Measurements from ENCODE around the gene MPO. TPM values are rescaled to one million over a fixed set of nuclear protein-coding genes. Genes with fewer than 3 reads are reported as not detected.

MPO gene
- total and polyA plus RNA-seq, 9 of the 15 experiments (the other 6 are each of a cell fraction or from before 2014, with no cell fraction given) = 0.04 to 0.47 (median 0.39) TPM; not detected in 6

DNA sequence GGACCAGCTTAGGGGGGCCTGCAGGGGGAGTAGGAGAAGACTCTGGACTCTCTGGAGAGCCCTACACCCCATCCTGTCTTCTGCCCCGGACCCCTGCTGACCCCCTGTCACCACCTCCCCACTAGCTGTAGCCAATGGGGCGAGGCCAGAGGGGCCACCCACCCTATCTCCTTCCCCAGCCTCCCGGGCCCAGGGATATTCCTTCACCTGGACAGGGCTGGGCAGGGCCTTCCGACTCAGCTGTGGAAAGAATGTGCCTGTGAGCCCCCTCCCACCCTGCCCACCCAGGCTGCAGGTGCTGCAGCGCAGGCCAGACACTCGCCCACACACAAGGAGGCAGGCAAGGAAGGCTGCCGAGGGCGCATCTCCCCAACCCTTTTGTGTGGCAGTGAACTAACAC lies 24.9 kb upstream of the MPO start:
- no peak overlapping the region for H3K4me2 ChIP-seq (ENCODE audit: insufficient read depth, low read length)
- no peak overlapping the region for H3K9ac ChIP-seq (ENCODE audit: insufficient read depth in 1 of 2, low read depth in 2 of 2, low read length in 2 of 2)
- H3K36me3 ChIP-seq (ENCODE audit: control insufficient read depth, insufficient read depth, low read length) = no peaks in the 10 kb centered on the region
- ChIA-PET POLR2A (interaction anchor here (1.4 kb wide), 1 partner anchor 187 kb away, joined by 3 read pairs; no protein-coding TSS in a partner anchor), CTCF (ENCODE audit: low intra/inter-chr PET ratio) (interaction anchor here (0.6 to 1.2 kb wide), 2 partner anchors 85 to 135 kb away, joined by 3 to 6 read pairs; no protein-coding TSS in a partner anchor)
- H3K9me3 ChIP-seq (replicated peaks; ENCODE audit: control insufficient read depth, insufficient read depth, low read depth, low read length) = no peaks in the 10 kb centered on the region
- no peaks in the 10 kb centered on the region for H3K79me2 ChIP-seq (ENCODE audit: control insufficient read depth, insufficient read depth, low read length)
- H2AFZ ChIP-seq (ENCODE audit: low read depth, low read length) = no peak overlapping the region
- DNase-seq (ENCODE audit: extremely low read depth in 1 of 4, low spot score in 3 of 4) (no peak), ATAC-seq (no peak), FAIRE-seq (no peak)
- 62% methylated on average over 5 of the region's 8 CpGs for WGBS (ENCODE audit: insufficient coverage, low coverage, missing lambda C conversion rate)
- in situ Hi-C loops (cut with MboI) = no loop called here
- no peak overlapping the region for H3K4me3 ChIP-seq
- intact Hi-C loops (cut with micrococcal nuclease) = no loop called here
- peaks cover 11% of the 10 kb centered on the region for H3K9me1 ChIP-seq (ENCODE audit: control insufficient read depth, insufficient read depth, low read length)
- H3K27ac ChIP-seq (ENCODE audit: extremely low read depth, low read depth, low read length) = no peak overlapping the region
- H3K27me3 ChIP-seq (ENCODE audit: control insufficient read depth in 2 of 2, insufficient read depth in 2 of 2, low read length in 2 of 2) = no peaks in the 10 kb centered on the region
- BruUV-seq (replicated peaks) = no TSS peak
- H3K4me1 ChIP-seq (replicated peaks in 1 of 2; ENCODE audit: control insufficient read depth in 2 of 2, insufficient read depth in 2 of 2, low read length in 2 of 2) = peaks cover 4 to 31% of the 10 kb centered on the region in 2 experiments; a peak in 2 of 5 replicates
- no peaks in the 10 kb centered on the region for H4K20me1 ChIP-seq (replicated peaks; ENCODE audit: control insufficient read depth, insufficient read depth, low read length)
- TF ChIP-seq LARP7 (IDR thresholded peaks at IDR 0.05) (no peak), ZNF764 (CRISPR knock-in tag; IDR thresholded peaks at IDR 0.05; ENCODE audit: low read depth) (no peak), EGR1 (conservative IDR thresholded peaks at IDR 0.05) (no peak), POLR2G (IDR thresholded peaks at IDR 0.05; ENCODE audit: low read depth, low read length) (no peak), ZNF124 (CRISPR knock-in tag; IDR thresholded peaks at IDR 0.05) (no peak), NFIX (CRISPR knock-in tag; IDR thresholded peaks at IDR 0.05; ENCODE audit: low read depth) (no peak), FOXK2 (conservative IDR thresholded peaks at IDR 0.05 in 1 of 2, IDR thresholded peaks at IDR 0.05 in 1 of 2; ENCODE audit: low read depth in 2 of 2) (no peak), SRSF7 (optimal IDR thresholded peaks at IDR 0.05; ENCODE audit: low read depth, low read length) (no peak), ZNF584 (CRISPR knock-in tag; IDR thresholded peaks at IDR 0.05; ENCODE audit: low read depth) (no peak), SMARCC2 (IDR thresholded peaks at IDR 0.05; ENCODE audit: low read depth) (no peak), KAT8 (IDR thresholded peaks at IDR 0.05; ENCODE audit: low read depth) (no peak)
- TF ChIP-seq, protein P1, sequence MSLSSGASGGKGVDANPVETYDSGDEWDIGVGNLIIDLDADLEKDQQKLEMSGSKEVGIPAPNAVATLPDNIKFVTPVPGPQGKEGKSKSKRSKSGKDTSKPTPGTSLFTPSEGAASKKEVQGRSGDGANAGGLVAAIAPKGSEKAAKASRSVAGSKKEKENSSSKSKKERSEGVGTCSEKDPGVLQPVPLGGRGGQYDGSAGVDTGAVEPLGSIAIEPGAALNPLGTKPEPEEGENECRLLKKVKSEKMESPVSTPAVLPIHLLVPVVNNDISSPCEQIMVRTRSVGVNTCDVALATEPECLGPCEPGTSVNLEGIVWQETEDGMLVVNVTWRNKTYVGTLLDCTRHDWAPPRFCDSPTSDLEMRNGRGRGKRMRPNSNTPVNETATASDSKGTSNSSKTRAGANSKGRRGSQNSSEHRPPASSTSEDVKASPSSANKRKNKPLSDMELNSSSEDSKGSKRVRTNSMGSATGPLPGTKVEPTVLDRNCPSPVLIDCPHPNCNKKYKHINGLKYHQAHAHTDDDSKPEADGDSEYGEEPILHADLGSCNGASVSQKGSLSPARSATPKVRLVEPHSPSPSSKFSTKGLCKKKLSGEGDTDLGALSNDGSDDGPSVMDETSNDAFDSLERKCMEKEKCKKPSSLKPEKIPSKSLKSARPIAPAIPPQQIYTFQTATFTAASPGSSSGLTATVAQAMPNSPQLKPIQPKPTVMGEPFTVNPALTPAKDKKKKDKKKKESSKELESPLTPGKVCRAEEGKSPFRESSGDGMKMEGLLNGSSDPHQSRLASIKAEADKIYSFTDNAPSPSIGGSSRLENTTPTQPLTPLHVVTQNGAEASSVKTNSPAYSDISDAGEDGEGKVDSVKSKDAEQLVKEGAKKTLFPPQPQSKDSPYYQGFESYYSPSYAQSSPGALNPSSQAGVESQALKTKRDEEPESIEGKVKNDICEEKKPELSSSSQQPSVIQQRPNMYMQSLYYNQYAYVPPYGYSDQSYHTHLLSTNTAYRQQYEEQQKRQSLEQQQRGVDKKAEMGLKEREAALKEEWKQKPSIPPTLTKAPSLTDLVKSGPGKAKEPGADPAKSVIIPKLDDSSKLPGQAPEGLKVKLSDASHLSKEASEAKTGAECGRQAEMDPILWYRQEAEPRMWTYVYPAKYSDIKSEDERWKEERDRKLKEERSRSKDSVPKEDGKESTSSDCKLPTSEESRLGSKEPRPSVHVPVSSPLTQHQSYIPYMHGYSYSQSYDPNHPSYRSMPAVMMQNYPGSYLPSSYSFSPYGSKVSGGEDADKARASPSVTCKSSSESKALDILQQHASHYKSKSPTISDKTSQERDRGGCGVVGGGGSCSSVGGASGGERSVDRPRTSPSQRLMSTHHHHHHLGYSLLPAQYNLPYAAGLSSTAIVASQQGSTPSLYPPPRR (CRISPR knock-in tag; IDR thresholded peaks at IDR 0.05; ENCODE audit: borderline replicate concordance) = no peak
- TF ChIP-seq, protein P2, sequence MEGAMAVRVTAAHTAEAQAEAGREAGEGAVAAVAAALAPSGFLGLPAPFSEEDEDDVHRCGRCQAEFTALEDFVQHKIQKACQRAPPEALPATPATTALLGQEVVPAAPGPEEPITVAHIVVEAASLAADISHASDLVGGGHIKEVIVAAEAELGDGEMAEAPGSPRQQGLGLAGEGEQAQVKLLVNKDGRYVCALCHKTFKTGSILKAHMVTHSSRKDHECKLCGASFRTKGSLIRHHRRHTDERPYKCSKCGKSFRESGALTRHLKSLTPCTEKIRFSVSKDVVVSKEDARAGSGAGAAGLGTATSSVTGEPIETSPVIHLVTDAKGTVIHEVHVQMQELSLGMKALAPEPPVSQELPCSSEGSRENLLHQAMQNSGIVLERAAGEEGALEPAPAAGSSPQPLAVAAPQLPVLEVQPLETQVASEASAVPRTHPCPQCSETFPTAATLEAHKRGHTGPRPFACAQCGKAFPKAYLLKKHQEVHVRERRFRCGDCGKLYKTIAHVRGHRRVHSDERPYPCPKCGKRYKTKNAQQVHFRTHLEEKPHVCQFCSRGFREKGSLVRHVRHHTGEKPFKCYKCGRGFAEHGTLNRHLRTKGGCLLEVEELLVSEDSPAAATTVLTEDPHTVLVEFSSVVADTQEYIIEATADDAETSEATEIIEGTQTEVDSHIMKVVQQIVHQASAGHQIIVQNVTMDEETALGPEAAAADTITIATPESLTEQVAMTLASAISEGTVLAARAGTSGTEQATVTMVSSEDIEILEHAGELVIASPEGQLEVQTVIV (CRISPR knock-in tag; IDR thresholded peaks at IDR 0.05; ENCODE audit: borderline replicate concordance) = no peak
- TF ChIP-seq, protein P3, sequence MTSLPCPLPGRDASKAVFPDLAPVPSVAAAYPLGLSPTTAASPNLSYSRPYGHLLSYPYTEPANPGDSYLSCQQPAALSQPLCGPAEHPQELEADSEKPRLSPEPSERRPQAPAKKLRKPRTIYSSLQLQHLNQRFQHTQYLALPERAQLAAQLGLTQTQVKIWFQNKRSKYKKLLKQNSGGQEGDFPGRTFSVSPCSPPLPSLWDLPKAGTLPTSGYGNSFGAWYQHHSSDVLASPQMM (CRISPR knock-in tag; IDR thresholded peaks at IDR 0.05) = no peak
